Activated B cell treated with CpG ODN at 0.5 μM for 24 hours (primary cell): ENCODE results near the gene CNTNAP2. TPM values are rescaled to one million over a fixed set of nuclear protein-coding genes. Genes with fewer than 3 reads are reported as not detected.

Experiments used
- ATAC-seq: fragments of 200-7000 bp; cut with Tn5 transposase; one replicate; pipeline ENCODE4 v1.10.0; 2021; ENCODE audit warnings: low read depth, mild to moderate bottlenecking, moderate library complexity
- CTCF ChIA-PET: fragments of 350-600 bp; sonication (Branson Sonifier 250); formaldehyde crosslinking; loops from one replicate; lab custom pipeline; 2021; ENCODE audit warnings: antibody characterized with exemption; lab: Charles Lee
- POLR2A ChIA-PET: fragments of 350-600 bp; sonication (Branson Sonifier 250); formaldehyde crosslinking; loops from one replicate; lab custom pipeline; 2021; ENCODE audit warnings: antibody characterized with exemption; lab: Charles Lee
- DNase-seq: peaks from one replicate; pipeline ENCODE4 v3.0.0; 2022
- H3K27ac Mint-ChIP-seq: one replicate; pipeline ENCODE4 v1.8.0; 2020; ENCODE audit warnings: mixed read lengths
- H3K27me3 Mint-ChIP-seq: one replicate; pipeline ENCODE4 v1.8.0; 2021; ENCODE audit warnings: mixed read lengths
- H3K36me3 Mint-ChIP-seq: one replicate; pipeline ENCODE4 v1.8.0; 2021; ENCODE audit warnings: low read depth, mixed read lengths
- H3K4me1 Mint-ChIP-seq: one replicate; pipeline ENCODE4 v1.8.0; 2021; ENCODE audit warnings: mixed read lengths
- H3K4me3 Mint-ChIP-seq: one replicate; pipeline ENCODE4 v1.8.0; 2020; ENCODE audit warnings: mild to moderate bottlenecking, mixed read lengths
- H3K9me3 Mint-ChIP-seq: one replicate; pipeline ENCODE4 v1.8.0; 2020; ENCODE audit warnings: mixed read lengths
- CTCF ChIP-seq: fragments of 200-600 bp; IDR thresholded peaks from one replicate; pipeline ENCODE4 v1.8.0; 2022; ENCODE audit warnings: antibody characterized with exemption, mild to moderate bottlenecking
- intact Hi-C: fragments of 100-400 bp; cut with micrococcal nuclease; formaldehyde crosslinking; loops from one replicate; pipeline ENCODE4 v1.15.1; 2024
- total RNA-seq: library from RNA; stranded (reverse); gene quantifications from 2 replicates; pipeline ENCODE4 v1.2.3, GENCODE V29; 2022

The CNTNAP2 gene
- total RNA-seq, 1 donor from 2014 or later, result 0.84 TPM

DNA sequence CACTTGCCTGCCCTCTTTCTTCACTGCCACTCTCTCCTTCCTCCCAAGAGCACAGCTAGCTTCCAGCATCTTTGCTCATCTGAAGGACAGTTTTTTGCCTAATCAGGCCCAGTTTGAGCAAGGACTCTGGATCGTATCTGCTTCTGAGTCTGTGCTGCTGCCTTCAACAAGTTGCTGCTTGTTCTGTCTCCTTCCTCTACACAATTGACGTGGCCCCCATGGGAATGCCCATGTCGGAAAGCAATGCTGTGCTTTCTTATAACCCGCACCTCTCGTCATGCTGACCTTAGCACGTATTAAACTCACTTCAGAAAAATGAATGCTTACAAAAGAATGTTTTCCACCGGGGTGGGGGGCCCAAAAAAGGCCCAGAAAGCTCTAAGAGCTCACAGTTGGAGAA is 2149.3 kb downstream of the CNTNAP2 start:
- peak overlapping the region; percentile 50 for H3K27ac Mint-ChIP-seq
- H3K4me3 Mint-ChIP-seq, result no peak overlapping the region
- H3K9me3 Mint-ChIP-seq, result no peaks in the 10 kb centered on the region
- H3K4me1 Mint-ChIP-seq, result peaks cover 29% of the 10 kb centered on the region
- no peak for TF ChIP-seq CTCF
- intact Hi-C loops, result loop anchor here (1.0 to 5.0 kb wide), 8 partner anchors 73 to 801 kb away; no protein-coding TSS in a partner anchor
- no peaks in the 10 kb centered on the region for H3K36me3 Mint-ChIP-seq
- POLR2A ChIA-PET, result interaction anchor here (0.6 kb wide), 1 partner anchor 39 kb away, joined by 6 read pairs; no protein-coding TSS in a partner anchor
- ATAC-seq (no peak), DNase-seq (no peak)
- CTCF ChIA-PET, result interaction anchor here (0.6 to 4.4 kb wide), 13 partner anchors 8 to 701 kb away, joined by 3 to 29 read pairs (median 7); no protein-coding TSS in a partner anchor
- H3K27me3 Mint-ChIP-seq, result peaks cover 5% of the 10 kb centered on the region

DNA sequence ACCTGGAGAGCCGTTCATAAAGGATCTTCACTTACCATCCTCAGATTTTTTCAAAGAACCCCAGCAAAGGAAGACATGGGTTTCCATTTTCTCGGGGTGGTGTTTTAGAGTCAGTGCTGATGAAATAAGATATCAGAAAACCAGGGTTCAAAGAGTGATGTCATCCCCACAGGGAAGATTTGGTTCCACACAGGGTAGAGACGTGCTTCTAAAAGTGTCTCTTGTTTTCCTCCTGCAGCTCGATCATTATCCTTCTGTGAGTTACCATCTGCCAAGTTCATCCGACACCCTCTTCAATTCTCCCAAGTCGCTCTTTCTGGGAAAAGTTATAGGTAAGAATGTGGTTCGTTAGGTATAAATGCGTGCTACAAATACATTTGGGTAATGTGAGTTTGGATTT is 2150.2 kb downstream of the CNTNAP2 start:
- Mint-ChIP-seq H3K27me3 (peaks cover 5% of the 10 kb centered on the region), H3K4me1 (peaks cover 29% of the 10 kb centered on the region), H3K4me3 (no peak overlapping the region), H3K27ac (no peak overlapping the region), H3K9me3 (no peaks in the 10 kb centered on the region), H3K36me3 (no peaks in the 10 kb centered on the region)
- ChIA-PET POLR2A (no interaction called here), CTCF (interaction anchor here (2.2 to 2.8 kb wide), 2 partner anchors 10 to 261 kb away, joined by 7 to 29 read pairs; no protein-coding TSS in a partner anchor)
- intact Hi-C loops, result loop anchor here (5.0 kb wide), 1 partner anchor 801 kb away; no protein-coding TSS in a partner anchor
- ATAC-seq (no peak), DNase-seq (no peak)
- TF ChIP-seq CTCF, result no peak

GRCh38 chr7:148270576-148270975 is 2154.0 kb downstream of the CNTNAP2 start:
- no peaks in the 10 kb centered on the region for H3K27me3 Mint-ChIP-seq
- DNase-seq, result no peak
- no peaks in the 10 kb centered on the region for H3K36me3 Mint-ChIP-seq
- intact Hi-C loops, result no loop called here
- ChIA-PET POLR2A (no interaction called here), CTCF (interaction anchor here (0.7 to 1.7 kb wide), 2 partner anchors 10 to 209 kb away, joined by 3 to 8 read pairs; no protein-coding TSS in a partner anchor)
- ATAC-seq, result no peak
- H3K4me3 Mint-ChIP-seq, result no peak overlapping the region
- no peak for TF ChIP-seq CTCF
- H3K9me3 Mint-ChIP-seq, result no peaks in the 10 kb centered on the region
- H3K27ac Mint-ChIP-seq, result no peak overlapping the region
- peaks cover 15% of the 10 kb centered on the region for H3K4me1 Mint-ChIP-seq

DNA sequence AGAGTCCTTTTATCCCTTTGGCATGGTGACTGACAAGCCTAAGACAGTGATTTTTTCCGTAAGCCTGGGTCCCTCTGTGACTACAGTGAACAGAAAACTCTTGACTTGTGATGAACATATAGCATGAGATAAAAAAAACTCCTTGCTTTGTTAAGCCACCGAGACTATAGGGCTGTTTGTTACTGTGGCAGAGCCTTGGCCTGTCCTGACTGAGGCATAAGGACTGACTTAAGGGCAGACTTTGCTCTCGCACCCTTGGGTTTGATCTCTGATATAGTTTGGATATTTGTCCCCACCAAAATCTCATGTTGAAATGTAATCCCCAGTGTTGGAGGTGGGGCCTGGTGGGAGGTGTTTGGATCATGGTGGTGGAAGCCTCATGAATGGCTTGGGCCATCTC is 2157.5 kb downstream of the CNTNAP2 start:
- ATAC-seq (no peak), DNase-seq (no peak)
- Mint-ChIP-seq H3K27me3 (no peaks in the 10 kb centered on the region), H3K4me1 (peaks cover 30% of the 10 kb centered on the region), H3K4me3 (no peak overlapping the region), H3K9me3 (no peaks in the 10 kb centered on the region), H3K36me3 (no peaks in the 10 kb centered on the region), H3K27ac (no peak overlapping the region)
- TF ChIP-seq CTCF, result no peak
- intact Hi-C loops, result no loop called here
- ChIA-PET CTCF (interaction anchor here (2.7 kb wide), 1 partner anchor 9 kb away, joined by 7 read pairs; no protein-coding TSS in a partner anchor), POLR2A (no interaction called here)

- intact Hi-C loops, result no loop called here
- Mint-ChIP-seq H3K27ac (no peak overlapping the region), H3K27me3 (no peaks in the 10 kb centered on the region), H3K9me3 (no peaks in the 10 kb centered on the region), H3K4me1 (peaks cover 30% of the 10 kb centered on the region), H3K36me3 (no peaks in the 10 kb centered on the region), H3K4me3 (no peak overlapping the region)
- DNase-seq (no peak), ATAC-seq (no peak)
- TF ChIP-seq CTCF, result no peak
- CTCF ChIA-PET, result interaction anchor here (2.7 kb wide), 1 partner anchor 10 kb away, joined by 7 read pairs; no protein-coding TSS in a partner anchor
- POLR2A ChIA-PET, result no interaction called here
Measured at GRCh38 chr7:148275359-148275890, 2158.8 kb downstream of the CNTNAP2 start.
